GM19438 (cell line): ENCODE results near the gene ZMIZ1.

Experiments
- ATAC-seq: cut with Tn5 transposase; IDR thresholded peaks from one replicate; pipeline ENCODE4 v1.9.1; 2021; ENCODE audit warnings: low read depth; ENCODE audit not compliant: unreplicated experiment

ZMIZ1 gene

GRCh38 chr10:79093658-79094411 lies 25.1 kb downstream of the ZMIZ1 start:
- no peak for ATAC-seq

- no peak for ATAC-seq
These were observed 25.8 kb downstream of the ZMIZ1 start for GRCh38 chr10:79094412-79095175.

- ATAC-seq: no peak
These were observed 26.6 kb downstream of the ZMIZ1 start for GRCh38 chr10:79095316-79095715.

GRCh38 chr10:79096514-79096913 lies 27.7 kb downstream of the ZMIZ1 start:
- no peak for ATAC-seq

- no peak for ATAC-seq
These were observed 28.5 kb downstream of the ZMIZ1 start for GRCh38 chr10:79097021-79097872.

- no peak for ATAC-seq
These were observed 29.3 kb downstream of the ZMIZ1 start for GRCh38 chr10:79098061-79098460.

- peak; percentile 67 for ATAC-seq
These were observed 29.8 kb downstream of the ZMIZ1 start for GRCh38 chr10:79098596-79099015.

GRCh38 chr10:79099898-79100448 lies 31.2 kb downstream of the ZMIZ1 start:
- ATAC-seq: no peak

GRCh38 chr10:79100771-79101170 lies 32.0 kb downstream of the ZMIZ1 start:
- no peak for ATAC-seq

GRCh38 chr10:79101560-79102497 lies 33.1 kb downstream of the ZMIZ1 start:
- no peak for ATAC-seq

- ATAC-seq: no peak
These were observed 33.7 kb downstream of the ZMIZ1 start for GRCh38 chr10:79102498-79102874.

- no peak for ATAC-seq
These were observed 34.4 kb downstream of the ZMIZ1 start for GRCh38 chr10:79103129-79103528.

- ATAC-seq: no peak
These were observed 34.8 kb downstream of the ZMIZ1 start for GRCh38 chr10:79103585-79103984.

GRCh38 chr10:79105150-79105739 lies 36.5 kb downstream of the ZMIZ1 start:
- no peak for ATAC-seq

- no peak for ATAC-seq
These were observed 37.1 kb downstream of the ZMIZ1 start for GRCh38 chr10:79105818-79106217.

- no peak for ATAC-seq
These were observed 37.7 kb downstream of the ZMIZ1 start for GRCh38 chr10:79106256-79107050.

- ATAC-seq: no peak
These were observed 39.0 kb downstream of the ZMIZ1 start for GRCh38 chr10:79107736-79108264.

GRCh38 chr10:79108728-79109127 lies 40.0 kb downstream of the ZMIZ1 start:
- no peak for ATAC-seq
